ENCODE data around the gene SNED1.

Gene SNED1

DNA sequence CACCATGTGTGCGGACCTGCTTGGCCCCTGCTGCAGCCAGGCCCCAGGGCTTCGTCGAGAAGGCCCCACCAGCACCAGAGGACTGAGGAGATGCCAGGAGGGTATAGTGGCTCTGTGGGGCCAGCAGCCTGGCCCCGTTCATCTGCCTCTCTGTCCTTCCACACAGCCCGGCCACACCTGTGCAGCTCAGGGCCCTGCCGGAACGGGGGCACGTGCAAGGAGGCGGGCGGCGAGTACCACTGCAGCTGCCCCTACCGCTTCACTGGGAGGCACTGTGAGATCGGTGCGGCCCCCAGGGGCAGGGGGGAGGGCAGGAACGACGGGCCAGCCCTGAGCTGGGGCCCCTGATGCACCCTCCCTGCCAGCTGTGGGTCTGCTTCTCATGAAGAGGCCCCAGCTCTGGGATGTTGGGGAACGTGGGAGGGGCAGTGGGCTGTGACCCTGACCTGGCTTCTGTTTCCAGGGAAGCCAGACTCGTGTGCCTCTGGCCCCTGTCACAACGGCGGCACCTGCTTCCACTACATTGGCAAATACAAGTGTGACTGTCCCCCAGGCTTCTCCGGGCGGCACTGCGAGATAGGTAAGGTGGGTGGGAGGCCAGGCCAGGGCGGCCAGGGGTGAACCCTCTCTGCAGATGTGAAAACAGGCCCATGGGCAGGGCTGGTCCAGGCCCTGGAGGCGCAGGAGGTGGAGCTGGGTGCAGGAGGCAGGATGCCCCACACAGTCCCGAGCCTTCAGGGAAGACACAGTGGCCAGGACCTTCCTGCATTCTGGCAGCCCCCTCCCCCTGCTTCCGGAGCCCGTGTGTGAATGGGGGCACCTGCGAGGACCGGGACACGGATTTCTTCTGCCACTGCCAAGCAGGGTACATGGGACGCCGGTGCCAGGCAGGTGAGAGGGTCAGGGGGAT is 53.4 kb downstream of the SNED1 start:
- TF ChIP-seq, protein P1, sequence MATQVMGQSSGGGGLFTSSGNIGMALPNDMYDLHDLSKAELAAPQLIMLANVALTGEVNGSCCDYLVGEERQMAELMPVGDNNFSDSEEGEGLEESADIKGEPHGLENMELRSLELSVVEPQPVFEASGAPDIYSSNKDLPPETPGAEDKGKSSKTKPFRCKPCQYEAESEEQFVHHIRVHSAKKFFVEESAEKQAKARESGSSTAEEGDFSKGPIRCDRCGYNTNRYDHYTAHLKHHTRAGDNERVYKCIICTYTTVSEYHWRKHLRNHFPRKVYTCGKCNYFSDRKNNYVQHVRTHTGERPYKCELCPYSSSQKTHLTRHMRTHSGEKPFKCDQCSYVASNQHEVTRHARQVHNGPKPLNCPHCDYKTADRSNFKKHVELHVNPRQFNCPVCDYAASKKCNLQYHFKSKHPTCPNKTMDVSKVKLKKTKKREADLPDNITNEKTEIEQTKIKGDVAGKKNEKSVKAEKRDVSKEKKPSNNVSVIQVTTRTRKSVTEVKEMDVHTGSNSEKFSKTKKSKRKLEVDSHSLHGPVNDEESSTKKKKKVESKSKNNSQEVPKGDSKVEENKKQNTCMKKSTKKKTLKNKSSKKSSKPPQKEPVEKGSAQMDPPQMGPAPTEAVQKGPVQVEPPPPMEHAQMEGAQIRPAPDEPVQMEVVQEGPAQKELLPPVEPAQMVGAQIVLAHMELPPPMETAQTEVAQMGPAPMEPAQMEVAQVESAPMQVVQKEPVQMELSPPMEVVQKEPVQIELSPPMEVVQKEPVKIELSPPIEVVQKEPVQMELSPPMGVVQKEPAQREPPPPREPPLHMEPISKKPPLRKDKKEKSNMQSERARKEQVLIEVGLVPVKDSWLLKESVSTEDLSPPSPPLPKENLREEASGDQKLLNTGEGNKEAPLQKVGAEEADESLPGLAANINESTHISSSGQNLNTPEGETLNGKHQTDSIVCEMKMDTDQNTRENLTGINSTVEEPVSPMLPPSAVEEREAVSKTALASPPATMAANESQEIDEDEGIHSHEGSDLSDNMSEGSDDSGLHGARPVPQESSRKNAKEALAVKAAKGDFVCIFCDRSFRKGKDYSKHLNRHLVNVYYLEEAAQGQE (IDR thresholded peaks at IDR 0.05; ENCODE audit: insufficient replicate concordance, low read depth): no peak
- TF ChIP-seq POLR2AphosphoS5 (IDR thresholded peaks at IDR 0.05; ENCODE audit: low read depth): no peak
- TF ChIP-seq GABPA (IDR thresholded peaks at IDR 0.05; ENCODE audit: low read depth): no peak
- no peak for TF ChIP-seq SPI1 (IDR thresholded peaks at IDR 0.05; ENCODE audit: borderline replicate concordance, low read depth)
- TF ChIP-seq, protein P2, sequence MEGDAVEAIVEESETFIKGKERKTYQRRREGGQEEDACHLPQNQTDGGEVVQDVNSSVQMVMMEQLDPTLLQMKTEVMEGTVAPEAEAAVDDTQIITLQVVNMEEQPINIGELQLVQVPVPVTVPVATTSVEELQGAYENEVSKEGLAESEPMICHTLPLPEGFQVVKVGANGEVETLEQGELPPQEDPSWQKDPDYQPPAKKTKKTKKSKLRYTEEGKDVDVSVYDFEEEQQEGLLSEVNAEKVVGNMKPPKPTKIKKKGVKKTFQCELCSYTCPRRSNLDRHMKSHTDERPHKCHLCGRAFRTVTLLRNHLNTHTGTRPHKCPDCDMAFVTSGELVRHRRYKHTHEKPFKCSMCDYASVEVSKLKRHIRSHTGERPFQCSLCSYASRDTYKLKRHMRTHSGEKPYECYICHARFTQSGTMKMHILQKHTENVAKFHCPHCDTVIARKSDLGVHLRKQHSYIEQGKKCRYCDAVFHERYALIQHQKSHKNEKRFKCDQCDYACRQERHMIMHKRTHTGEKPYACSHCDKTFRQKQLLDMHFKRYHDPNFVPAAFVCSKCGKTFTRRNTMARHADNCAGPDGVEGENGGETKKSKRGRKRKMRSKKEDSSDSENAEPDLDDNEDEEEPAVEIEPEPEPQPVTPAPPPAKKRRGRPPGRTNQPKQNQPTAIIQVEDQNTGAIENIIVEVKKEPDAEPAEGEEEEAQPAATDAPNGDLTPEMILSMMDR (IDR thresholded peaks at IDR 0.05; ENCODE audit: insufficient read depth, low read length): no peak
- H3K27me3 ChIP-seq (ENCODE audit: insufficient read depth, poor library complexity, severe bottlenecking): no peaks in the 10 kb centered on the region
- DNase-seq (ENCODE audit: low read depth in 1 of 2, low spot score in 1 of 2): no peak
- no peak overlapping the region for H3K27ac ChIP-seq (replicated peaks)
- no peak overlapping the region for H3K4me3 ChIP-seq (replicated peaks; ENCODE audit: insufficient read depth, low read length)

GRCh38 chr2:241052677-241053360 is 54.4 kb downstream of the SNED1 start:
- DNase-seq (ENCODE audit: low read depth in 1 of 2, low spot score in 1 of 2): no peak
- H3K4me3 ChIP-seq (replicated peaks; ENCODE audit: insufficient read depth, low read length): no peak overlapping the region
- H3K27ac ChIP-seq (replicated peaks): no peak overlapping the region
- TF ChIP-seq, protein P1 (IDR thresholded peaks at IDR 0.05; ENCODE audit: insufficient replicate concordance, low read depth): no peak
- TF ChIP-seq SPI1 (IDR thresholded peaks at IDR 0.05; ENCODE audit: borderline replicate concordance, low read depth) (no peak), GABPA (IDR thresholded peaks at IDR 0.05; ENCODE audit: low read depth) (no peak), POLR2AphosphoS5 (IDR thresholded peaks at IDR 0.05; ENCODE audit: low read depth) (no peak)
- TF ChIP-seq, protein P2 (IDR thresholded peaks at IDR 0.05; ENCODE audit: insufficient read depth, low read length): no peak
- H3K27me3 ChIP-seq (ENCODE audit: insufficient read depth, poor library complexity, severe bottlenecking): no peaks in the 10 kb centered on the region

DNA sequence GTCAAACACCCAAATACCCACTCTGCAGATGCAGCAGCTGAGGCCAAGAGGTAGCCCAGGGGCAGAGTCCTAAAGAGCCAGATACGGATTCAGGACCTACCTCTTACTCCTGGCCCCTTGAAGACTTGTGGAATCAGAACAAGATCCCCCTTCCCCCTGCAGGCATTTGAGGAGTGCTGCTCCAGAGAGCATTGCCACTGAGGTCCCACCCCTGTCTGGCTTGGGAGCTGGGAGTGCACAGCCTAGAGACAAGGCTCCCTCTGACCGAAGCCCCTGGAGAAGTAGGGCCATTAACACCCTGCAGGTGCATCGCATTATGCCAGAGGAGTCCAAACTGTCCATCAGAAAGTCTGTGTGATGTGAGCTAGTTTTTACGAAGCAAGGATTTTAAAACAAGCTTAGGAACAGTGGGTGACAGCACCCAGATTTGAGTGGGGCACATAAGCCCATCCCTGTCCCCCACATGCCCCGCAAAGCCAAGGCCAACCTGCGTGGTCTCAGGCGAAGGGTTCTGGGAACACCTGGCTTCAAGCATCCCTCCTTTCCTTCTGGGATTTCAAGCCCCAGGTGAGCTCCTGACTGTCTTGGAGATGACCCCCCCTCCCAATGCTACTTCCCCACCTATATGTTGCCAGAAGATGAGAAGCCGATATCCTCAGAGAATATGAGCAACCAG is 55.3 kb downstream of the SNED1 start:
- TF ChIP-seq POLR2AphosphoS5 (IDR thresholded peaks at IDR 0.05; ENCODE audit: low read depth): no peak
- TF ChIP-seq, protein P1 (IDR thresholded peaks at IDR 0.05; ENCODE audit: insufficient replicate concordance, low read depth): no peak
- no peak overlapping the region for H3K27ac ChIP-seq (replicated peaks)
- no peak overlapping the region for H3K4me3 ChIP-seq (replicated peaks; ENCODE audit: insufficient read depth, low read length)
- H3K27me3 ChIP-seq (ENCODE audit: insufficient read depth, poor library complexity, severe bottlenecking): no peaks in the 10 kb centered on the region
- DNase-seq (ENCODE audit: low read depth in 1 of 2, low spot score in 1 of 2): no peak
